Activated gamma-delta T cell treated with anti-CD3 and anti-CD28 coated beads, Interleukin-2, amount 50 U/mL, for 16 hours (primary cell): Measurements from ENCODE around the gene SLC44A1.

ENCODE experiments used
- DNase-seq: peaks from one replicate; pipeline ENCODE4 v3.0.0-alpha.2; 2020; ENCODE audit warnings: low read depth

The SLC44A1 gene

DNA sequence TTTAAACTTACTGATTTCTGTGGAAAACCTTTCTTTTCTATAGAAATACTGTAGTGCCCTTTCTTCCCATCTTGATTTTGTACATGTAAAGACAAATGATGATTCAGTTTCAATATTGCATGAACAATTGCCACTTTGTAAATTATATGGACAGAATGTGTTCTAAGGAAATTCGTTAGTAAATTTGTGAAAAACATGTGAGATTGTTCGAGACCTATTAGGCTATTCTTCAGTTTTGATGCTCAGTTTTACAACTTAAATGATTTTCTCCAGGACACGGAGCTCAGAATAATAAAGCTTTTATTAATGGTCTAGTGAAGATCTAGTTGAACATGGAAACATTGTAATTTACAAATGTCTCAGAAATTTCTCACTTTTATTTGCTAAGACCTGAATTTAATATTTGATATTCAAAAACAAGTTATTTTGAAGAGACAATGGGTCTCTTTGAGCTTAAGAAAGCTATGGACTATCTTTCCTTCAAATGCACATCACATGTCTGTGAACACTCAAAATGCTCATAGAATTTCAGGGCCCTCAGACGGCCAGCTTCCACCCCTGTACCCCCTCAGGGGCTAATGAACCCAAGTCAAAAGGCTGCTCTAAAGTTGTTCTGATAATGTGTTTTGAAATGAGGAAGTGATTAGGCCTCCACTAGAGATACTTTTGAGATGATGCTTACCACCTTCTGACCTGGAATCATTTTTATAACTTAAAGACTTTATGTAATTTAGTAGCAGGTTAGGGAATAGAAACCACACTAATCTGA, 149.3 kb downstream of the SLC44A1 start:
- DNase-seq = no peak

DNA sequence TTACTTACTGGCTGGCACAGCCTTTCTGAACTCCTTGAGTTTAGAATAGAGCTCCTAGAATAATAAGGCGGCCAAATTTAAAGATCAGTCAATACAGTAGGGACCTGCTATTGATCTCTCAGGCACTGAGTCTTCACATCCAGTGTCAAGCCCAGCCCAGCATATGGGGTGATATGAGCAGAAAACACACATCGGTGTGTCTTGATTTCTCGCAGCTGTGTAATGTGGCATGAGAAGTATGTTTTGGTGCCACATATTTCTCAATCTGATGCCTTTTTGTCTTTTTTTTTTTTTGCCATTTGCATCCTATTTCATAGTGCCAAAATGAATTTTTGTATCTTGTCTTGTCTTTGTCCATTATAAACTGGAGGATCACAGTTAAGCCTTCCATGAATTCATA, 152.0 kb downstream of the SLC44A1 start:
- DNase-seq = no peak

DNA sequence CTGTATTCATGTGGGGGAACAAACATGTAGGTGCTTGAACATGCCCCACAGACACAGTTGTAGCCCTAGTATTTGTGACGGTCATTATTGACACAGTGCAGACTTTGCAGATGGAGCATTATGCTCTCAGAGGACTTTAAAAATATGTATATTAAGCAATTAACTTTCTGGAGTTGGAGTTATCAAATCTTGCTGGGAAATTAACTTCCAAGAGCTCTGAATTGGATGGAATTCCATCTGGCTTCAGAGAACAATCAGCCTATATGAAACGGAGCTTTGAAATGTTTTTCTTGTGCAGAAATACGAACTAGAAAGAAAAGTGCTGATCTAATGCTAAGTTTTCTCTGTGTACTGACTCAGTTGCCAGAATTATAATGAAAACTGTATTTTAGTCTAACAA, 152.4 kb downstream of the SLC44A1 start:
- no peak for DNase-seq

DNA sequence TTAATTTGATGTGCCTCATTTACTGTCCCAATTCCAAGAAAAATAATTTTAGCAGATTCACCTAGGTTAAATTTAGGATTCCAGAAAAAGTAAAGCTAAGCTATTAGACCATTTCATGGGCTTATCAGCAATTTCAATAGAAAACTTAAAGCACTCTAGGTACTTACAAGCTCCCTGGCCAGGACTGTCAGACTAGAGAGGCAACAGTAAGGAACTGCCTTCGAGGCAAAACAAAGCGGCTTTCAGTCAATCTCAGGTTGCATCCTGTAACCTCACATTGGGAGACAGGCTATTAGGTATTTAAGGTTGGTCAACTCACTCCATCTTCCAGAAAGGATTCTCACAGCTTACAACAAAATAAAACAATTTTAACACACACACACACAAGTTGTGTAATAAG, 154.7 kb downstream of the SLC44A1 start:
- DNase-seq = no peak

DNA sequence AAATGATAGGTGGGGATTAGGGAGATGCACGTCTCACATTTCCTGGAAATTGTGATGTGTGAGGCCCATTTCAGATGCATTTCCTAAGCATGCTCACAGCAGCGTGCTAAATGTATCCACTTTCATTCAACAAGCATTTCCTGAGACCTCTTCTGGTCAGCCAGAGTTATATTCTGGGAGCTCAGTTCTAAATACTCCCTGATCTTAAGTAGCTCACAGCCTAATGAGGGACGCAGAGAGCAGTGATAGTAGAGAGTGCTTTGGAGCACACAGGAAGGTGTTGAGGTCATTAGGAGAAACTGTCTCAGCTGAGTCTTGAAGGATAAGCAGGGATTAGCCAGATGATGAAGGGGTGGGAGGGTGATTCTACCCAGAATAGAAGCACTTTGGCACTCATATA, 157.2 kb downstream of the SLC44A1 start:
- DNase-seq = no peak

DNA sequence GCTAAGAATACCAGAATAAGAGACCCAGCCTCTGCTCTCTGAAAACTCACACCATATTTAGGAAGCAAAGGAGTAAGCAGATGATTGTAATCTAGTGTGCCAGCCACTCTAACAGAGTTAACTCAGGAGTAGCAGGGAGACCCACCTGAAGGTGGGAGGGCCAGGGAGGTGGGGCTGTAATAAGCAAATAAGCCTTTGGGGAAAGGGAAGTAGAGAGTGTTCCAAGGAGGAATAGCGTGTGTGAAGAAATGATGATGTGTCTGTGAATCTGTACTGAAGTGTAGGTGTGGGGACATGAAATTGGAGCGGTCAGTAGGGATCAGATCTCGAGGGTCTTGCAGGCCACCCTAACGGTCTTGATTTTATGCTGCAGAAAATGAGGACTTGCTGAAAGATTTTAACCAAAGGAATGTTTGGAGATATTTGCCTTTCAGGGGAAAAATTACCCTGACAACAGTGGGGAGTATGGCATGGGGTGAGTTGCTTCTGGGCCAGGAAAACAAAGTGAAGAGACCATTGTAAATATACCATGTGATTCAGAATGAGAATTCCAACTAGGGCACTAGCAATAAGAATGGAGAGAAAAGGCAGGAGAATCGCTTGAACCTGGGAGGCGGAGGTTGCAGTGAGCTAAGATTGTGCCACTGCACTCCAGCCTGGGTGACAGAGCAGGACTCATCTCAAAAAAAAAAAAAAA, 159.2 kb downstream of the SLC44A1 start:
- DNase-seq = no peak

DNA sequence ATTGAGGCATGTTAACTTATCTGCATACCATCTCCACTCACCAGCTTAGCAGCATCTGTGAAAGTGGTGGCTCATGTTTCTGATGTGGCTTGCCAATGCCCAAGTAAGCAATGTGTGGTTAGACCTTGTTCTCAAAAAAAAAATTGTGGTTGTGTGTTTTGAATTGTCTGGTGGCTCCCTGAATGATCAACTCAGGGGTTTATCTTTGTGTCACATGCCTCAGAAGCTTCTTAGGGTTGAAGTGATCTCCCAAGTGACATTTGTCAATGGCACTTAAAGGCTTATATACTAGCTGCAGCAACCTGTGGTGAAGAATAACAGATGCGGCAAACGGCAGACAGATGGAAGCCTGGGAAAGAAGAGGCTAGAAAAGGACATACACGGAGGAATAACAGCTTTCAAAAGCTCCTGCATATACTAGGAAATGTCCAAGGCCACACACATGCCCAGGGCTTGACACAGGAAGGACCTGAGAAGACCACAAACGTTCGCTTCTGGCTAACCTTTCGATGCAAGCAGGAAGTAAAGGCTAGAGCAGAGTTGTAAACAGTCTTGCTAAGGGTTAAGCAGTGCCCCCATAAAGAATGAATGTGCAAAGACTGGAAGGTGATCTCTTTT, 161.2 kb downstream of the SLC44A1 start:
- DNase-seq = peak; percentile 32

DNA sequence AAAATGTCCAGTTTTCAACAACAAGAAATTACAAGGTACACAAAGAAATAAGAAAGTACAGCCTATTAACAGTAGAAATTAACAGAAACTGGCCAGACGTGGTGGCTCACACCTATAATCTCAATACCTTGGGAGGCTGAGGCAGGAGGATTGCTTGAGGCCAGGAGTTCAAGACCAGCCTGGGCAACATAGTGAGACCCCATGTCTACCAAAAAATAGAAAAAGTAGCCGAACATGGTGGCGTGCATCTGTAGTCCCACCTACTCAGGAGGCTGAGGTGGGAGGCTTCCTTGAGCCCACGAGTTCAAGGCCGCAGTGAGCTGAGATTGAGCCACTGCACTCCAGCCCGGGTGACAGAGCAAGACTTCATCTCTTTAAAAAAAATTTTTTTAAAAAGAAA, 161.9 kb downstream of the SLC44A1 start:
- DNase-seq = no peak

DNA sequence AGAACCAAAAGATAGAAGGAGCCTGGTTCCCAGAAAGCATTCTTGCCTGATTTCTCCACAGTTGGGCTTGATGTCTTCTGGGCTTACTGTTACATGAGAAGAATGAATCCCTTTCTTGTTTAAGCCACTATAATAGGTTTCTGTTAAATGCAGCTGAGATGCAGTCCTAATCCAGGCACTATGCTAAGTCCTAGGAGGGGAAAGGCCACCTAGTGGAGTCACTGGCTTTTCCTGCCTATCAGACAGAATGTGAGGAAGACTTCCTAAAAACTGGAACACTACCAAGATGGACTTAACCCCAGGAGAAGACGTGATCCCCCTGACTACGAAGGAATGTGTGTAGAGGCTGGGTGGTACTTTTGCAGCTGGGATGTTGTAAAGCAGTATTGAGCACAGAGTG, 169.1 kb downstream of the SLC44A1 start:
- no peak for DNase-seq

DNA sequence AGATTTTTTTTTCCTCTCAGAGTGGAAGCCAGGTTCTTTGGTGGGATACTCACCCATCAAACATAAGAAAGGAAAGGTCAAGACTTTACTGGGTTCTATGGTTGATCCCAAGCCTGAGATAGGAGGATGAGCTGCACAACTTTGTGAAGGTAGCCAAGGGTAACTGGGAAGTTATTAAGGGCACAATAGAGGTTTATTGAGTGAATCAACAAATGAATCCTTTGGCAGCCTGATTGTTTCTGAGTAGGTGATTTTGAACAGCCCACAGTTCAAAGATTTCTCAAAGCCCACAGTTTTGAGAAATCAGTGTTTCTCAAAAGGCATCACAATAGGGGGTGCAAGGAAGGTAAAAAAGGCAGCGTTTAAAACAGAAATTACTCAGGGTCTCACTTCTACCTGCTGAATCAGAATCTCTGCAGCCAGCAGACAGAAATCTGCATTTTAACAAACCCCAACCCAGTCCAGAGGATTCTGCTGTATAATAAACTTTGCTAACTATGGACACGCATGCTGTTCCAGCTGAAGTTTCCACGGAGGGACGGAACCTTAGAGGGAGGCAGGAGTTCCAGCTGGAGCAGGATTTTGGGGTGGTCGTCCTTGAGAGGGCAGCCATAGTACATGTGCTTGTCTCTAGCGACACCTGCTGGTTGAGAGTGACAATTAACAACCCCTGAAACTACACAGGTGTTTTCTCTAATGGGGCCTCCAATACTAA, 170.7 kb downstream of the SLC44A1 start:
- peak; percentile 43 for DNase-seq

DNA sequence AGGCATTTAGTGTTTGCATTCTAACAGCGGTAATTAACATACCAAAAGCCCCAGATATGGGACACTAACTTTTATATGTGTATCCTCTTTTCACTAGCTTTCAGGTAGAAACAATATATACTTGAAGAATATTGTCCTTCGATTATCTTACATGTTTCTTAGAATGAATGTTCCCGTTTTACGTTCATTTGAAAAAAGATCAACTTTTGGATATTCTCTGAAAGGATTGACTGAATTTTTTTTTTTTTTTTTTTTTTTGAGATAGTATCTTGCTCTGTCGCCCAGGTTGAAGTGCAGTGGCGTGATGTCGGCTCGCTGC, 171.2 kb downstream of the SLC44A1 start:
- no peak for DNase-seq

DNA sequence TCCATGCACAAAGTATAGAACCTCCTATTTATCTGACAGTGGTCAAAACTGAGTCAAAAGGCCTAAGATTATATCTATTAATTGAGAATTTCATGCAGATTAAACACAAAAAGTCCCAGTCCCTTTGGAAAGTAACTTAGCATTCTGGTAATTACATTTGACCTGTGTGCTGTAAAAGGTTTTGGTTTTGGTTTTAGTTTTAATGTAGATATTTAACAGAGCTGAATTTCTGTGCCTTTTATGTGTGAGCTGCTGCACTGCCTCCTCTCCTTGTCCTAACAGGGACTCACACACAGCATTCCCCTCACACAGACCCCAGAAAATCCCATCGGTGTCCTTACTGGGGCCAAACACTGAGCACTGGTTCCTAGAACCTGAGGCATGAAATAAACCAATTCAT, 172.4 kb downstream of the SLC44A1 start:
- DNase-seq = no peak

DNA sequence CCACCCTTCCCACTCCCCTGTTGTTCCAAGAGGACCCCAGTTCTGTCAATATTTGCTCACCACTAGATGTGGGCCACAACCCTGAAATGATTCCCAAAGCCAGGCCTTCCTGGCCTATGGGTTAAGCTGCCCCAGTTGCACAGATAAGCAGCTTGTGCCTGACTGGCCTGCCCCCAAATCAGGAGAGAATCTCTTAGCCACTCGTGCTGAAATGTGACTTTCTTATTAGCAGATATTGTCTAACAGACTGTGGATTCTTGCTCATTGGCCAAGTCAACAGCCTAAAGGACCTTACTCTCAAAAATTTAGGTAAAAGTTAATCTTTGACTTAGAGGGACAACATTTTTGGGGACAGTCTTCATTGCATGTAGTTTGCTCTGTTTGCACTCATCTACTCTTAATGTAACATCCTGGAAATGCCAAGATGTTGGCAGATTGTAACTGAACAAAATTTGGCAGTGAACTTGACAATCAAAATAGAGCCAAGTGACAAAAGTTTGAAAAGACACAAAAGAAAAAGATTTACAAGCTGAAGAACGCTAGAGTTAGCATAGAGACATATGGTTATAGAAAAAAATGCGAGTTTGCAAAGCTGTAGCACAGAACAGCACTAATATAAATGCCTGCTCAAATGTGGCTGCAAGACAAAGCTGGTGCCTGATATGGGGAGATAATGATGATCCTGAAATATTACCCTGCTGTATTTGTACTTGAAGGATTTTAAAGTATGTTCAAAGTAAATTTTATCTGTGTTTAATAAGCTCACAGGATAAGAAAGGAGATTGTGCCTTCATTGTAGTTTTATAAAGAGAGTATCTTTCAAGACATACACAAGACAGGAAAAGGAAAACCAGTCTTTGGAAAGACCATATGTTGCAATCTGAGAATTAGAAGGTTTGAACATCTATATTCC, 174.4 kb downstream of the SLC44A1 start:
- no peak for DNase-seq

DNA sequence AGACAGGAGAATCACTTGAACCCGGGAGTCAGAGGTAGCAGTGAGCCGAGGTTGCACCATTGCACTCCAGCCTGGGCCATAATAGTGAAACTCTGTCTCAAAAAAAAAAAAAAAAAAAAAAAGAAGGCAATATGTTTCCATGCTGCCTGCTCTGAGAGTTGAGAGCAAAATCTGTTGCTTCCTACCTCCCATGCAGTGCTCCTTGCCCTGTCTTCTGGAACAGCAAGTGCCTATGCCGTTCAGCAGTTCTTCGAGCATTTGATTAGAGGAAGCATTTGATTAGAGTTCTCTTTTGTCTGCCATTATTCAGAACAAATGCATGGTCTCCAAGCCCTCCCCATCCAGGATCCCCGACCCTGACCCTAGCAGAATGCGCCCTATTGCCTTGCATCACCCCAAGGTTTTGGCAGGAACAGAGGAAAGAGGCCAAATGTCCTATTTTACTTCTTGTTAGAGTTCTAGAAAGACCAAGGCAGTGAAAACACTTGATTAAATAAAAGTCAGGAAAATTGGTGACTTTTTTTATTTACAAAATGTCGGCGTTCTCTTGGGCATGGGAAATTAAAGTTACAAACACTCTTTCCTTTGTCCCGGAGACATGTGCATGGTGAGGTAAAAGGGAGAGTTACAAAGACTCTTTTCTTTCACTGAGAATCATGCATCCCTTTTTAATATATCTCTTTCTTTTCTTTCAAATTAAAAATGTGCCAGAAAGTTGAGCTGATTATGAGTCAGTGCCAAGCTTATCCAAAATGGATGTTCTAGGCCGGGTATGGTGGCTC, 175.6 kb downstream of the SLC44A1 start:
- DNase-seq = no peak

DNA sequence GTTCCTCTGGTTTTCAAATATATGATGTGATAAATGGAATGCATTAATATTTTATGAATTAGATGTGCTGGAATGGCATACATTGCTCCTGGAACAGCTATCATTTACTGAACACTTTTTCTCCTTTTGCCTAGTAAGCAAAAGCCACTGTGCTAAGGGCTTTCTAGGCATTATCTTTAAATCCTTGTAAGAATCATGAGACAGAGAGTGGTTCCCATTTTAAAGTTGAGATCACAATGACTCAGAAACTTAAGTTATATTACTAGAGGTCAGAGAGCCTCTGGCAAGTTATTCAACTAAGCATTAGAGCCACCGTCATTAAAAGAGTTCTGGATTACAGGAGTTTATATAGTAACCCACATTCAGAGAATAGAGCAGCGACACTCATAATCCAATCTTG, 176.7 kb downstream of the SLC44A1 start:
- DNase-seq = no peak

DNA sequence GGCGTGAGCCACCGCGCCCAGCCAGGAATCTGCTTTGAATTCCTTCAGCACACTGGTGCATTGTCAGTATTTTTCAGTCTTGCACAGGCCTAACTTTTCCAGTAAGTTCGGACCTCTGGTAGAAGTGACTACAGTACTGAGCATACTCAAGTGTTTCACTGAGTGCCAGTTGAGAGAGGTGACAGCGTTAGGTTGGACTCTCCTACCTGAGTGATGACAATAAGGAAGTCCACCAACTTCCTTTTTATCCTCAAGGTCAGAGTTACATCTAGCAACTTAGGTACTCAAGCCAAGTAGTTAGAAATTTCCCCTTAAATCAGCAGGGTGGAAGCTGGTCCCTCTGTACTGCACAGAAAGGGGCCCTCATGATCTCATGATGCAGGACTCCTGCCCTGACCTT, 177.4 kb downstream of the SLC44A1 start:
- no peak for DNase-seq

DNA sequence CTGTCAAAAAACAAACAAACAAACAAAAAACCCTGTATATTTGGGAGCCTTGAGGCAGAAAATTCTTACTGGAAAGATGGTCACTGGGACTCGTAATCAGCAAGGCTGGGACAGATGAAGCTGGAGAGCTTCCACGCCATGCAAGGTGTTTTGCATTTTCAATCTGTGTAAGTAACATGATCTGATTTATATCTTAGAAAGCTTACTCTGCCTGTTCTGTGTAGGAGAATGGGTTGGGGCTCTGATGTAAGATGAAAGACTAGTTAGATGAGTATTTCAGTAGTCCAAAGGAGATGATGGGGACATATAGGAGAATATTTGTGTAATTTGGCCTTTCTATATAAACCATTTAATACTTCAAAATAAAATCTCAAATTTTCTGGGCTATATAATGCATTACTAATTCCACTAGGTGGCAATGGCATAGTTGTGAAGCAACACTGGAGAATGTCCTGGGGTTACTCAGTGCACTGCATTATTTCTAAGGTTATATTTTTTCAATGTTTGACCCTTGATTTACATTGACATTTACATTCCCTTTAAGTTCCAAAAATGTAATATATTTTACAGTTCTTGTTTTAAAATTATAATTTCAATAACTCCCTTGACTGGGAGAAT, 181.5 kb downstream of the SLC44A1 start:
- DNase-seq = no peak

DNA sequence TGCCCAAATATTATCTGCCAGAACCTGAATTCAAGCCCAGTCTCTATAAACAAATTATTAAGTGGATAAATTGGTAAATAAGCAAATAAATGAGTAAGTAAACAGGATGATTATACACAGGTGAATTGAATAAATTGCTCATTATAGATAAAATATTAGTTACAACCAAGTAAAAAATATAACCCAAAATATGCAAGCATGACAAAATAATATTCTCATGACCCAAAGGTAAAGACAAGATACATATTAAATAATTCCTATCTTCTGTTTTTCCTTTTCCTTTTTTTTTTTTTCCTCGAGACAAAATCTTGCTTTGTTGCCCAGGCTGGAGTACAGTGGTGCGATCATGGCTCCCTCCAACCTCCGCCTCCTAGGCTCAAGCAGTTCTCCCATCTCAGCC, 182.2 kb downstream of the SLC44A1 start:
- DNase-seq = no peak

DNA sequence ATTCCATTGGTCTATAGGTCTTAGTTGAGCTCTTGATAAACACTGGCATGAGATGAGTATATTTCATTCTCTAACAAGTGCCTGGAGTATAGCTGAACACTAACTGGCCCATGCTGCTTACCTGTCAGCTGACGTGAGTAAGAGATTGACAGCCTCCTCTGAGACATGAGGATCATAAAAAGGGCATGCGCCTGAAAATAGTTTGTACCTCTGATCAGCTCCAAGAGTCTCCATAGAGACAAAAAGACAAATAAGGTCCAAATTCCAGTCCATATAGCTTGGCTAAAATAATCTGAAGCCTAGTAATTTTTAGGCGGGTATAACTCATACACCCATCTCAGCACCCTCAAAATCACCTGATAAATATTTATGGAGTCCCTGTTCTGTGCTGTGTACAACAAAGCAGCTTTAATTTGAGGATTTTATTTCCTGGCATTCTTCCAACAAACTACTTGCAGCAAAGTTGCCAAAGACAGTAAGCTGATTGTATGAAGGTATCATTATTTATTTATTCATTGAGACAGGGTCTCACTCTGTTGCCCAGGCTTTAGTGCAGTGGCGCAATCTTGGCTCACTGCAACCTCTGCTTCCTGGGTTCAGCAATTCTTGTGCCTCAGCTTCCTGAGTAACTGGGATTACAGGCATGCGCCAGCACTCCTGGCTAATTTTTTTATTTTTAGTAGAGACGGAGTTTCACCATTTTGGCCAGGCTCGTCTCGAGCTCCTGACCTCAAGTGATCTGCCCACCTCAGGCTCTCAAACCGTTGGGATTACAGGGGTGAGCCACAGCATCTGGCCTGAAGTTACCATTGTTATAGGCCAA, 187.2 kb downstream of the SLC44A1 start:
- DNase-seq = no peak
